NCI-H460 (cell line): Measurements from ENCODE around the gene KMT5C. TPM values are rescaled to one million over a fixed set of nuclear protein-coding genes. Genes with fewer than 3 reads are reported as not detected.

Experiments used
- DNase-seq: peaks from one replicate; pipeline ENCODE4 v3.0.0-alpha.2; 2016; ENCODE audit warnings: low read depth; ENCODE audit errors: extremely low read depth
- polyA plus RNA-seq: library from polyadenylated mRNA; depleted of rRNA; stranded (reverse); fragments of >200 nt; gene quantifications from 2 replicates; pipeline ENCODE4 v1.2.3, GENCODE V29; 2014; cell fraction: nucleus; rRNA removed
- total RNA-seq: library from RNA; depleted of rRNA; stranded (reverse); fragments of >200 nt; shearing (Covaris generic); gene quantifications from 2 replicates; pipeline ENCODE4 v1.2.3, GENCODE V29; 2014; rRNA removed

Gene KMT5C
- total RNA-seq: 5.1 and 7.9 TPM in 2 replicates
- polyA plus RNA-seq: 81.3 and 111 TPM in 2 replicates

GRCh38 chr19:55339105-55339888 lies at the start of gene KMT5C:
TSS of gene KMT5C (plus strand) at chr19:55339876. CDS start at chr19:55341937, 2,061 bp downstream.
- peak; percentile 100 for DNase-seq

- DNase-seq: no peak
Observed at GRCh38 chr19:55297267-55297666, 42.4 kb upstream of the KMT5C start.

GRCh38 chr19:55299991-55300390 lies 39.7 kb upstream of the KMT5C start:
- DNase-seq: no peak

GRCh38 chr19:55300886-55301458 lies 38.7 kb upstream of the KMT5C start:
- no peak for DNase-seq

GRCh38 chr19:55301459-55302317 lies 38.0 kb upstream of the KMT5C start:
- peak; percentile 73 for DNase-seq

GRCh38 chr19:55302318-55302703 lies 37.4 kb upstream of the KMT5C start:
- DNase-seq: no peak

GRCh38 chr19:55303477-55303876 lies 36.2 kb upstream of the KMT5C start:
- DNase-seq: no peak

GRCh38 chr19:55304279-55304978 lies 35.2 kb upstream of the KMT5C start:
- DNase-seq: no peak

GRCh38 chr19:55304980-55305379 lies 34.7 kb upstream of the KMT5C start:
- no peak for DNase-seq

- DNase-seq: no peak
Observed at GRCh38 chr19:55305491-55305890, 34.2 kb upstream of the KMT5C start.

GRCh38 chr19:55305983-55306562 lies 33.6 kb upstream of the KMT5C start:
- DNase-seq: no peak

- no peak for DNase-seq
Observed at GRCh38 chr19:55306712-55307111, 33.0 kb upstream of the KMT5C start.

- DNase-seq: no peak
Observed at GRCh38 chr19:55308281-55308680, 31.4 kb upstream of the KMT5C start.

- no peak for DNase-seq
Observed at GRCh38 chr19:55309448-55309847, 30.2 kb upstream of the KMT5C start.

GRCh38 chr19:55310498-55310897 lies 29.2 kb upstream of the KMT5C start:
- no peak for DNase-seq

- DNase-seq: no peak
Observed at GRCh38 chr19:55311397-55311796, 28.3 kb upstream of the KMT5C start.

- DNase-seq: no peak
Observed at GRCh38 chr19:55311797-55312196, 27.9 kb upstream of the KMT5C start.

GRCh38 chr19:55312621-55313512 lies 26.8 kb upstream of the KMT5C start:
- DNase-seq: no peak

- DNase-seq: no peak
Observed at GRCh38 chr19:55314396-55314795, 25.3 kb upstream of the KMT5C start.
